Mucosa of descending colon (tissue), 3 donors: Measurements from ENCODE around the gene ESR2. TPM values are rescaled to one million over a fixed set of nuclear protein-coding genes. Genes with fewer than 3 reads are reported as not detected.

ENCODE experiments used
- ATAC-seq: fragments of 200-7000 bp; cut with Tn5 transposase; one replicate; pipeline ENCODE4 v1.9.1; 2020; ENCODE audit warnings: mild to moderate bottlenecking, moderate library complexity
- DNase-seq, 3 donors: peaks; one replicate each; pipeline ENCODE4 v3.0.0-alpha.2; 2020
- H3K36me3 ChIP-seq: fragments of 200-600 bp; one replicate; pipeline ENCODE4 v1.8.0; 2021; ENCODE audit warnings: low read depth, mild to moderate bottlenecking
- H3K4me1 ChIP-seq: fragments of 200-600 bp; one replicate; pipeline ENCODE4 v1.8.0; 2021; ENCODE audit warnings: low read depth, mild to moderate bottlenecking
- H3K4me3 ChIP-seq: fragments of 200-600 bp; one replicate; pipeline ENCODE4 v1.8.0; 2021; ENCODE audit warnings: mild to moderate bottlenecking
- H3K9me3 ChIP-seq: fragments of 200-600 bp; one replicate; pipeline ENCODE4 v1.8.0; 2021; ENCODE audit warnings: mild to moderate bottlenecking
- intact Hi-C, 2 donors: fragments of 100-400 bp; cut with DNase I in 1 of 2; cut with micrococcal nuclease in 1 of 2; formaldehyde crosslinking; loops; one replicate each; pipeline versions ENCODE4 v1.11.0 to v1.11.1; 2022; cut with DNase I, micrococcal nuclease
- total RNA-seq, 3 donors: library from RNA; stranded (reverse); fragmentation: NEBNext Ultra II Directional in 2 of 3; extraction: Animal tissue kit (Norgen Biotek cat#: 25700) in 2 of 3; gene quantifications; one replicate each; pipeline versions ENCODE4 v1.2.1 to v1.2.4, GENCODE V29; 2021 to 2023
- TF ChIP-seq, protein P1 (sequence below): fragments of 200-600 bp; IDR thresholded peaks from one replicate; pipeline ENCODE4 v1.8.0; 2022; ENCODE audit warnings: antibody characterized with exemption, mild to moderate bottlenecking
- donor health status: DM: no; HTN: no; CAD: no; lungs with moderate emphysema.
- donor health status: DM: no; HTN: no; CAD: no.
- donor health status: DM: no; HTN: yes; CAD: no.

The ESR2 gene
- total RNA-seq, 3 donors from 2014 or later: 0.32 to 0.60 (median 0.41) TPM

DNA sequence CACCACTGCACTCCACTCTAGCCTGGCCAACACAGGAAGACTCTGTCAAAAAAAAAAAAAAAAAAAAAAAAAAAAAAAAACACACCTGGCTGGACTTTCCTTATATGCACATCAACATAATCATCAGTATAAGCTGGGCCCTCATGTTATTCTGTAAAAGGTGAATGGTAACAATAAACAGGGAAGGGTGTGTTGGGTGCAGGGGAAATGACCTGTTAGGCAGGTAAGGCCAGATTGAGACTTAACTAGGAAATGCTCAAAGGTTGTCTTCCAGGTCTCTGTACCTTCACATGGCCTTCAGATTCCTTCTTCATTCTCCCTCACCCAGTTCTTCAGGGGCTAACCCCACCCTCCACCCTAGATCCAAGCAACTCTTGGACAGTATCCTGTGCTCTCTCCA, 47.5 kb downstream of the ESR2 start:
- intact Hi-C loops: no loop called here
- H3K36me3 ChIP-seq: no peaks in the 10 kb centered on the region
- peak; percentile 91 for ATAC-seq
- no peaks in the 10 kb centered on the region for H3K4me1 ChIP-seq
- TF ChIP-seq, protein P1, sequence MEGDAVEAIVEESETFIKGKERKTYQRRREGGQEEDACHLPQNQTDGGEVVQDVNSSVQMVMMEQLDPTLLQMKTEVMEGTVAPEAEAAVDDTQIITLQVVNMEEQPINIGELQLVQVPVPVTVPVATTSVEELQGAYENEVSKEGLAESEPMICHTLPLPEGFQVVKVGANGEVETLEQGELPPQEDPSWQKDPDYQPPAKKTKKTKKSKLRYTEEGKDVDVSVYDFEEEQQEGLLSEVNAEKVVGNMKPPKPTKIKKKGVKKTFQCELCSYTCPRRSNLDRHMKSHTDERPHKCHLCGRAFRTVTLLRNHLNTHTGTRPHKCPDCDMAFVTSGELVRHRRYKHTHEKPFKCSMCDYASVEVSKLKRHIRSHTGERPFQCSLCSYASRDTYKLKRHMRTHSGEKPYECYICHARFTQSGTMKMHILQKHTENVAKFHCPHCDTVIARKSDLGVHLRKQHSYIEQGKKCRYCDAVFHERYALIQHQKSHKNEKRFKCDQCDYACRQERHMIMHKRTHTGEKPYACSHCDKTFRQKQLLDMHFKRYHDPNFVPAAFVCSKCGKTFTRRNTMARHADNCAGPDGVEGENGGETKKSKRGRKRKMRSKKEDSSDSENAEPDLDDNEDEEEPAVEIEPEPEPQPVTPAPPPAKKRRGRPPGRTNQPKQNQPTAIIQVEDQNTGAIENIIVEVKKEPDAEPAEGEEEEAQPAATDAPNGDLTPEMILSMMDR: no peak
- no peaks in the 10 kb centered on the region for H3K9me3 ChIP-seq
- DNase-seq: peak in 1 of 3 donors; percentile 56
- H3K4me3 ChIP-seq: no peak overlapping the region

DNA sequence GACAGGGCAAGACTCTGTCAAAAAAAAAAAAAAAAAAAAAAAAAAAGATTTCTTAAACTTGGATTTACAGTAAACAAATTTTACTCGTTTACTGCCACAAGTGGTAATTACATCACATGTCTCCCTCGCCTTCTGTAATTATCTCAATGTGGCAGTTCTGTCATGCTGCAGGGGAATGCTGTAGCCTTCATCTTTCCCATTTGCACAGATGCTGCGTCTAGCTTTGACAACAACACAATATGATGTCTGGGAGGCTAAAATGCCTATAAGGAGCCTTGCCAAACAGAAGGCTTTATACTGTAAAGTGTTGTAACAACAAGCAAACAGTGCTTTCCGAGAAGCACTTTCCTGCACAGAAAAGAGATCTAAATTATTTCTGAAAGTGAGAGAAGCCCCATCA, 48.7 kb downstream of the ESR2 start:
- intact Hi-C loops: no loop called here
- no peak overlapping the region for H3K4me3 ChIP-seq
- H3K36me3 ChIP-seq: no peaks in the 10 kb centered on the region
- no peaks in the 10 kb centered on the region for H3K9me3 ChIP-seq
- TF ChIP-seq, protein P1: no peak
- no peak for DNase-seq
- no peaks in the 10 kb centered on the region for H3K4me1 ChIP-seq
- no peak for ATAC-seq

DNA sequence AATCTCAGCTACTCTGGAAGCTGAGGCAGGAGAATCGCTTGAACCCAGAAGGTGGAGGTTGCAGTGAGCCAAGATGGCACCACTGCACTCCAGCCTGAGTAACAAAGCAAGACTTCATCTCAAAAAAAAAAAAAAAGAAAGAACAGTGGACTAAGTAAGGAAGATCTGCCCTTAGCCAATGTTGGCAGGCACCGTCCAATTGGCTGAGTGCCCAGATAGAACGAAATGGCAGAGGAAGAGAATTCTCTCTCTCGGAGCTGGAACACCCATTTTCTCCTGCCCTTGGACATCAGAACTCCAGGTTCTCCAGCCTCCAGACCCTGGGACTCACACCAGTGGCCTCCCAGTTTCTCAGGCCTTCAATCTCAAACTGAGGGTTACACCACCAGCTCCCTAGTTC, 49.9 kb downstream of the ESR2 start:
- TF ChIP-seq, protein P1: no peak
- H3K4me1 ChIP-seq: no peaks in the 10 kb centered on the region
- no peaks in the 10 kb centered on the region for H3K36me3 ChIP-seq
- intact Hi-C loops: no loop called here
- no peaks in the 10 kb centered on the region for H3K9me3 ChIP-seq
- DNase-seq (peak in 1 of 3 donors; percentile 54), ATAC-seq (peak; percentile 21)
- H3K4me3 ChIP-seq: no peak overlapping the region

DNA sequence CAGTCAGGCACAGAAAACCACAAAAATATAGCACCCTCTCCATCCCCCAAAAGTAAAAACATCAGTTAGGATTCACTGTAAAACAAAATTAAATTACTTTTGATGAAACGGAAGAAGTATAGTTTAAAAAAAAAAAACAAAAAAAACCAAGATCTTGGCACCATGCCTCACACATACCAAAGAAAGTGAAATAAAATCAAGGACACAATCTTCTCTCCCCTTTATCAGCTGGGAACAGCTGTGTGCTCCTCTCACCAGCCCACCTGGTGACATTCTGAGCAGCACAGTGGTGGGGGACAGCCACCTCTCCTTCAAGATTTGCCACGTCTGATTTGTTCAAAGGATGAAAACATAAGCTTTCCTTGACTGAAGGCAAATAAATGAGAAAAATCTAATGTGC, 55.5 kb downstream of the ESR2 start:
- TF ChIP-seq, protein P1: no peak
- Histone ChIP-seq H3K4me1 (no peaks in the 10 kb centered on the region), H3K36me3 (no peaks in the 10 kb centered on the region), H3K9me3 (no peaks in the 10 kb centered on the region), H3K4me3 (no peak overlapping the region)
- intact Hi-C loops: no loop called here
- no peak for ATAC-seq
- no peak for DNase-seq

DNA sequence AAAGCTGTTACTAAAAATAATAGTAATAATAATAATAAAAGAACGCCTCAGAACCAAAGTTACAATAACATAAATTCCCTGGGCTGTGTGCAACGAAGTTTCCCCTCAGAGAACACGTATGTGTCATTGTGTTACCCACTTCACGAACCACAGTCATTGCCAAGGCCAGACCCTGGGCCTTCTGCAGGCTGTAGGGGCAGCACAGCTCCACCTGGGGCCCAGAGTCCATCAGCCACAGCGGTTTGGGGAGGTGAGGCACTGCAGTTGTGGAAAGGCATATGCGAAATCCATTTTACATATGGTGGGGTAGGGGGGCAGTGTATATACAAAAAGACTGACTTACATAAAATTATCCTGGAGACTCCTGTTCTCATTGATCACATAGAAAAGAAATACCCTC, 56.1 kb downstream of the ESR2 start:
- no peak for ATAC-seq
- no peak for DNase-seq
- H3K4me1 ChIP-seq: no peaks in the 10 kb centered on the region

More for the DNA sequence above, 56.1 kb downstream of the ESR2 start:
- H3K36me3 ChIP-seq: no peaks in the 10 kb centered on the region
- intact Hi-C loops: no loop called here
- no peaks in the 10 kb centered on the region for H3K9me3 ChIP-seq
- TF ChIP-seq, protein P1: no peak
- no peak overlapping the region for H3K4me3 ChIP-seq
